CD4-positive, alpha-beta T cell (primary cell): ENCODE data around the gene C11orf52. TPM values are rescaled to one million over a fixed set of nuclear protein-coding genes. Genes with fewer than 3 reads are reported as not detected.

Experiments
- ATAC-seq: fragments of 200-7000 bp; cut with Tn5 transposase; one replicate; pipeline ENCODE4 v1.10.0; 2022; ENCODE audit warnings: mild to moderate bottlenecking; ENCODE audit not compliant: poor library complexity
- CTCF ChIA-PET: fragments of 350-600 bp; sonication (Branson Sonifier 250); formaldehyde crosslinking; loops from one replicate; lab custom pipeline; 2021; ENCODE audit warnings: antibody characterized with exemption, inconsistent platforms; lab: Charles Lee
- POLR2A ChIA-PET: fragments of 350-600 bp; sonication (Branson Sonifier 250); formaldehyde crosslinking; loops from one replicate; lab custom pipeline; 2021; ENCODE audit warnings: antibody characterized with exemption, inconsistent platforms; lab: Charles Lee
- DNase-seq, 14 experiments: peaks; one replicate each; pipeline ENCODE4 v3.0.0-alpha.2; 2013 to 2020; ENCODE audit warnings: mixed read lengths in 2 of 14
- H3K27ac ChIP-seq, 2 donors: one replicate each; pipeline versions ENCODE4 v1.5.1 to v1.7.0; 2013; ENCODE audit warnings: low read length in 2 of 2, low read depth in 1 of 2, mild to moderate bottlenecking in 1 of 2
- H3K27me3 ChIP-seq, 2 experiments: 1 replicate in 1 of 2; 2 replicates in 1 of 2; pipeline versions ENCODE4 v1.6.1 to v1.7.0; 2013; ENCODE audit warnings: low read length in 2 of 2, control low read depth in 1 of 2, mild to moderate bottlenecking in 1 of 2, moderate library complexity in 1 of 2; ENCODE audit not compliant: insufficient read depth in 2 of 2, control insufficient read depth in 1 of 2
- H3K36me3 ChIP-seq: one replicate; pipeline ENCODE4 v1.6.1; 2013; ENCODE audit warnings: low read length, control low read depth; ENCODE audit not compliant: insufficient read depth
- H3K4me1 ChIP-seq: one replicate; pipeline ENCODE4 v1.6.1; 2013; ENCODE audit warnings: low read length, control low read depth; ENCODE audit not compliant: insufficient read depth
- H3K4me3 ChIP-seq: one replicate; pipeline ENCODE4 v1.5.1; 2013; ENCODE audit warnings: mild to moderate bottlenecking, low read length, moderate library complexity
- H3K9me3 ChIP-seq, 2 experiments: 1 replicate in 1 of 2; 2 replicates in 1 of 2; pipeline versions ENCODE4 v1.6.1 to v1.7.0; 2013; ENCODE audit warnings: low read length in 2 of 2, mild to moderate bottlenecking in 2 of 2, control low read depth in 1 of 2, moderate library complexity in 1 of 2; ENCODE audit not compliant: control insufficient read depth in 1 of 2, insufficient read depth in 1 of 2
- H3K27ac Mint-ChIP-seq: one replicate; pipeline ENCODE4 v1.8.0; 2020; ENCODE audit warnings: mixed read lengths
- H3K27me3 Mint-ChIP-seq: one replicate; pipeline ENCODE4 v1.8.0; 2021; ENCODE audit warnings: mixed read lengths
- H3K36me3 Mint-ChIP-seq: one replicate; pipeline ENCODE4 v1.8.0; 2021; ENCODE audit warnings: low read depth, mixed read lengths
- H3K4me1 Mint-ChIP-seq: one replicate; pipeline ENCODE4 v1.8.0; 2021; ENCODE audit warnings: low read depth, mixed read lengths
- H3K4me3 Mint-ChIP-seq: one replicate; pipeline ENCODE4 v1.8.0; 2020; ENCODE audit warnings: mild to moderate bottlenecking, mixed read lengths
- H3K9me3 Mint-ChIP-seq: one replicate; pipeline ENCODE4 v1.8.0; 2020; ENCODE audit warnings: mixed read lengths
- intact Hi-C, 2 experiments: fragments of 100-400 bp; cut with DNase I in 1 of 2; cut with micrococcal nuclease in 1 of 2; formaldehyde crosslinking; loops; one replicate each; pipeline versions ENCODE4 v1.15.1 to v1.9.0; 2023 to 2025; cut with DNase I, micrococcal nuclease
- total RNA-seq, 174 experiments: library from RNA in 2 of 174; stranded (reverse) in 2 of 174; gene quantifications; one replicate each; pipeline ENCODE4 v1.2.3 and lab custom pipeline; 2021 to 2026
- TF ChIP-seq, protein P1 (sequence below): fragments of 200-600 bp; IDR thresholded peaks from one replicate; pipeline ENCODE4 v1.8.0; 2022; ENCODE audit warnings: antibody characterized with exemption, mild to moderate bottlenecking

Gene C11orf52
- total RNA-seq, 2 experiments from 2014 or later: not detected

DNA sequence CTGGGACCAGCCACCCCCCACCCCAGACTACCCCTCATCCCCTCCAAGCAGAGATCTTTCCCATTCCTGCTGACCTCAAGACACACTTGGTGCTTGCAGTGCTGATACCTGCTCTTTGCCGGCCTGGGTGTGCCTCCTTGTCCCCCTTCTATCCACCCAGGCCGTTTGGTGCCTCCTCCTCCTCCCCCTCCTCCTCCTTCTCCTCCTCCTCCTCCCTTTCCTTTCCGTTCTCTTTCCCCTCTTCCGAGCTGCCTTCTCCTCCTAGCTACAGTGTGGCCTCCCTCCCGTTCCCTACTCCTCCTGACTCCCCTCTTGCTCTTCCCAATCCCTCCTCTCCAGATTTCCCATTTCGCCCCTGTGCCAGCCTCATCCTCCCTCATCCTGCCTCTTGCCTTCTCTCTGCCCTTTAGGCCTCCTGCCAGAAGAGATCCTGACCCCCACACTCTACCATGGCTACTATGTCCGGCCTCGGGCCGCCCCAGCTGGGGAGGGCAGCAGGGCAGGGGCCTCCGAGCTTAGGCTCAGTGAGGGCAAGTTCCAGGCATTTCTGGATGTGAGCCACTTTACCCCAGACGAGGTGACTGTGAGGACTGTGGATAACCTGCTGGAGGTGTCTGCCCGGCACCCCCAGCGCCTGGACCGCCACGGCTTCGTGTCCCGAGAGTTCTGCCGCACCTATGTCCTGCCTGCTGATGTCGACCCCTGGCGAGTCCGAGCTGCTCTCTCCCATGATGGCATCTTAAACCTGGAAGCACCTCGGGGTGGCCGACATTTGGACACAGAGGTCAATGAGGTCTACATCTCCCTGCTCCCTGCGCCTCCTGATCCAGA, 5.5 kb upstream of the C11orf52 start:
- Mint-ChIP-seq H3K4me1 (no peaks in the 10 kb centered on the region), H3K9me3 (no peaks in the 10 kb centered on the region), H3K27ac (no peak overlapping the region), H3K36me3 (no peaks in the 10 kb centered on the region), H3K27me3 (peaks cover 74% of the 10 kb centered on the region), H3K4me3 (no peak overlapping the region)
- Histone ChIP-seq H3K36me3 (no peaks in the 10 kb centered on the region), H3K27ac (no peak overlapping the region), H3K27me3 (peaks cover 32 to 39% of the 10 kb centered on the region in 2 experiments), H3K9me3 (peaks cover 0 to 7% of the 10 kb centered on the region in 2 experiments), H3K4me1 (no peaks in the 10 kb centered on the region), H3K4me3 (no peak overlapping the region)
- no peak for ATAC-seq
- TF ChIP-seq, protein P1, sequence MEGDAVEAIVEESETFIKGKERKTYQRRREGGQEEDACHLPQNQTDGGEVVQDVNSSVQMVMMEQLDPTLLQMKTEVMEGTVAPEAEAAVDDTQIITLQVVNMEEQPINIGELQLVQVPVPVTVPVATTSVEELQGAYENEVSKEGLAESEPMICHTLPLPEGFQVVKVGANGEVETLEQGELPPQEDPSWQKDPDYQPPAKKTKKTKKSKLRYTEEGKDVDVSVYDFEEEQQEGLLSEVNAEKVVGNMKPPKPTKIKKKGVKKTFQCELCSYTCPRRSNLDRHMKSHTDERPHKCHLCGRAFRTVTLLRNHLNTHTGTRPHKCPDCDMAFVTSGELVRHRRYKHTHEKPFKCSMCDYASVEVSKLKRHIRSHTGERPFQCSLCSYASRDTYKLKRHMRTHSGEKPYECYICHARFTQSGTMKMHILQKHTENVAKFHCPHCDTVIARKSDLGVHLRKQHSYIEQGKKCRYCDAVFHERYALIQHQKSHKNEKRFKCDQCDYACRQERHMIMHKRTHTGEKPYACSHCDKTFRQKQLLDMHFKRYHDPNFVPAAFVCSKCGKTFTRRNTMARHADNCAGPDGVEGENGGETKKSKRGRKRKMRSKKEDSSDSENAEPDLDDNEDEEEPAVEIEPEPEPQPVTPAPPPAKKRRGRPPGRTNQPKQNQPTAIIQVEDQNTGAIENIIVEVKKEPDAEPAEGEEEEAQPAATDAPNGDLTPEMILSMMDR: no peak
- ChIA-PET POLR2A (no interaction called here), CTCF (no interaction called here)
- DNase-seq: no peak
- intact Hi-C loops: no loop called here

DNA sequence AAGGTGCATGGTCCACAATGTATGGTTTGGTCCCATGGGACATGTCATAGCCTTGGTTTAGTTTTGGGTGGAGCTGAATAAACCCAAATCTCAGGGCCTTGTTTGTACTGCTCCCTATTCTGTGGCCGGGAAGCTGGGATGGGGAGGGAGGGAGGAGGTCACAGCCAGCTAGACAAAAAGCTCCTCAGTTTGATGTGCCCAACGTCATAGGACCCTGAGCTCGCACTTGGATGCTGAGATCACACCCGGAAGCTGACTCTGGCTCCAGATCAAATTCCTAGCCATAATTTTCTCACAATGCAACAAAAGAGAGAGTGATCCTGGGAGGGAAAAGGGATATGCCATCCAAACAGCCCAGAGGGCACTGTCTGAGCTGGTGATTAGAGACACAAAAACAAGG, 4.7 kb upstream of the C11orf52 start:
- Mint-ChIP-seq H3K4me3 (no peak overlapping the region), H3K9me3 (no peaks in the 10 kb centered on the region), H3K27ac (no peak overlapping the region), H3K36me3 (no peaks in the 10 kb centered on the region), H3K27me3 (peaks cover 74% of the 10 kb centered on the region), H3K4me1 (no peaks in the 10 kb centered on the region)
- TF ChIP-seq, protein P1: no peak
- POLR2A ChIA-PET: no interaction called here
- DNase-seq (no peak), ATAC-seq (no peak)
- H3K9me3 ChIP-seq: peaks cover 0 to 7% of the 10 kb centered on the region in 2 experiments
- H3K4me1 ChIP-seq: no peaks in the 10 kb centered on the region
- H3K27me3 ChIP-seq: peaks cover 32 to 39% of the 10 kb centered on the region in 2 experiments
- intact Hi-C loops: no loop called here
- H3K4me3 ChIP-seq: no peak overlapping the region
- CTCF ChIA-PET: no interaction called here
- H3K27ac ChIP-seq: no peak overlapping the region
- H3K36me3 ChIP-seq: no peaks in the 10 kb centered on the region

DNA sequence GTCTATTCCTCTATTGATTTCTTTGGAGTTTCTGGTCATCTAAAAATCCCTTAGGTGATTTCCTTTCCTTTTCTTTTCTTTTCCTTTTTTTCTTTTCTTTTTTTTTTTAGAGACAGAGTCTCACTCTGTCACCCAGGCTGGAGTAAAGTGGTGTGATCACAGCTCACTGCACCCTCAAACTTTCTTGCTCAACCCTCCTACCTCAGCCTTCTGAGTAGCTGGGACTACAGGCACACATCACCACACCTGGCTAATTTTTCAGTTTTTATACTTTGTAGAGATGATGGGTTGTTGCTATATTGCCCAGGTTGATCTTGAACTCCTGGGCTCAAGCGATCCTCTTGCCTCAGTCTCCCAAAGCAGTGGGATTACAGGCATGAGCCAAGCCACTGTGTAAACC, 1.9 kb upstream of the C11orf52 start:
- ChIA-PET CTCF (no interaction called here), POLR2A (no interaction called here)
- DNase-seq: no peak
- intact Hi-C loops: no loop called here
- Mint-ChIP-seq H3K27me3 (peaks cover 59% of the 10 kb centered on the region), H3K4me1 (no peaks in the 10 kb centered on the region), H3K27ac (no peak overlapping the region), H3K9me3 (no peaks in the 10 kb centered on the region), H3K36me3 (no peaks in the 10 kb centered on the region), H3K4me3 (no peak overlapping the region)
- Histone ChIP-seq H3K9me3 (peaks cover 0 to 3% of the 10 kb centered on the region in 2 experiments), H3K36me3 (no peaks in the 10 kb centered on the region), H3K27ac (no peak overlapping the region), H3K4me3 (no peak overlapping the region), H3K27me3 (peaks cover 24 to 29% of the 10 kb centered on the region in 2 experiments), H3K4me1 (no peaks in the 10 kb centered on the region)
- no peak for ATAC-seq
- TF ChIP-seq, protein P1: no peak
